22Rv1 (cell line): ENCODE results near the gene CYB561D2.

ENCODE experiments used
- CTCF ChIP-seq: fragments of 450-650 bp; IDR thresholded peaks from 2 replicates; pipeline ENCODE4 v1.5.1; 2017; ENCODE audit warnings: mild to moderate bottlenecking
- ZFX ChIP-seq: fragments of 450-650 bp; IDR thresholded peaks from 2 replicates; pipeline ENCODE4 v1.6.1; 2017; ENCODE audit warnings: antibody characterized with exemption, borderline replicate concordance

GRCh38 chr3:50355829-50356552 is 5.3 kb downstream of the CYB561D2 start:
- TF ChIP-seq CTCF (no peak), ZFX (no peak)
